Suprapubic skin (tissue), 4 donors: ENCODE measurements around the gene STN1. TPM values are rescaled to one million over a fixed set of nuclear protein-coding genes. Genes with fewer than 3 reads are reported as not detected.
A peak's percentile ranks its signal among the peaks of the same experiment; 100 is the strongest.

Experiments used
- DNase-seq, 2 donors: peaks; one replicate each; pipeline ENCODE4 v3.0.0-alpha.2; 2019; ENCODE audit warnings: low spot score in 2 of 2
- H3K27ac ChIP-seq: fragments of 200-600 bp; sonication (generic); one replicate; pipeline ENCODE4 v1.5.1; 2019
- H3K27me3 ChIP-seq: fragments of 200-600 bp; sonication (generic); one replicate; pipeline ENCODE4 v1.5.1; 2019
- H3K36me3 ChIP-seq: fragments of 200-600 bp; sonication (generic); one replicate; pipeline ENCODE4 v1.5.1; 2019
- H3K4me1 ChIP-seq: fragments of 200-600 bp; sonication (generic); one replicate; pipeline ENCODE4 v1.5.1; 2019
- H3K4me3 ChIP-seq: fragments of 200-600 bp; sonication (generic); one replicate; pipeline ENCODE4 v1.5.1; 2019; ENCODE audit warnings: mild to moderate bottlenecking
- H3K9me3 ChIP-seq: fragments of 200-600 bp; sonication (generic); one replicate; pipeline ENCODE4 v1.5.1; 2019
- EP300 ChIP-seq: sonication (generic); formaldehyde crosslinking; IDR thresholded peaks from one replicate; pipeline ENCODE4 v1.6.1; 2017; ENCODE audit warnings: antibody characterized with exemption
- POLR2A ChIP-seq, 2 donors: fragments of 450-650 bp; IDR thresholded peaks; one replicate each; pipeline ENCODE4 v1.6.1; 2017; ENCODE audit warnings: antibody characterized with exemption in 2 of 2, mild to moderate bottlenecking in 2 of 2, moderate library complexity in 2 of 2
- POLR2AphosphoS5 ChIP-seq, 3 donors: sonication (generic); formaldehyde crosslinking; IDR thresholded peaks; one replicate each; pipeline ENCODE4 v1.6.1; 2017; ENCODE audit warnings: antibody characterized with exemption in 3 of 3
- WGBS: methylation state at CpG from one replicate; pipeline ENCODE4 v1.1.5; 2018; 5-methylcytosine and 5-hydroxymethylcytosine counted together
- total RNA-seq, 4 donors: library from RNA; depleted of rRNA; stranded (reverse); fragments of >200 nt; gene quantifications; one replicate each; pipeline ENCODE4 v1.1.0, GENCODE V29; 2016
- TF ChIP-seq, protein P1 (sequence below), 2 donors: fragments of 200-600 bp in 1 of 2; fragments of 450-650 bp in 1 of 2; sonication (generic) in 1 of 2; IDR thresholded peaks; one replicate each; pipeline ENCODE4 v1.5.1; 2016 to 2019; ENCODE audit warnings: antibody characterized with exemption in 2 of 2, mild to moderate bottlenecking in 1 of 2, moderate library complexity in 1 of 2

STN1 gene
- total RNA-seq, 4 donors from 2014 or later, result 13.8 to 24.8 (median 22.9) TPM

DNA sequence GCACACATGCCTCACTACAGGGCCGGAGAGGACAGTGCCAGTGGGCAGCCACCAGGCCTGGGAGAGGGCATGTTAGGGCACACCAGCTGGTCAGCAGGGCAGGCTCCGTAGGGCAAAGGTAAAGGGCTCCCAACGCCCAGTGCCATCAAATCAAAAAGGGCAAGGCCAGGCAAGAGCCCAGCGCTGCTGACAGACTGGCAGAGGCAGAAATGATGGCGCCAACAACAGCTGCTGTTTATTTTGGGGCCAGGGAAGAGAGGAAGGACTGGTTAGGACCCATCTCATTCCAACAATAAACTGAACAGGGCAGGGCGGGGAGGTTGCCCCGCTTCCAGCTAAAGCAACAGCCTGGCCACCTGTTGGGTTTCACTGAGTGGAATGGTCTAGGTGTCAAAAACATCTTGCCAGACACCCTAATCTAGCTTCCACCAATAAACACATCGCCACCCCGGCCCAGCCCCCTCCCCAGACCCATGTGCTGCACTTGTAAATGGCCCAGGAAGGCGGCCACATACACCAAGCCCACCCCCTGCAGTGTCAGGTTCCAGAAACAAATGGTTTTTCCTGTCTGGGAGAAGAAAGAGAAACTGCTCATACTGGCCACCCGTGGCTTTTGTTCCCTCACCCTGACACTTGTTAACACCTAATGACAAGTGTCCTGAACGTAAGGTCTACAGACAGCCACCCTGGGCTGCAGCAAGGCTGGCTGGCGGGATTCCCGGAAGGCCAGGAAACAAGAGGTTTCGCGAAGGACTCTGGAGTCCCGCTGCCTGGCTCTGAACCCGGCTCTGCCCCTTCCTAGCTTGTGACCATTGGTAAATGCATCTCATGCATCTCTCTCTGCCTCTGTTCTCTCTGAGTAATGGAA, 77.9 kb downstream of the STN1 start:
- peak; percentile 58 to 62 for DNase-seq
- Histone ChIP-seq H3K4me3 (no peak overlapping the region), H3K27ac (no peak overlapping the region), H3K27me3 (no peaks in the 10 kb centered on the region), H3K36me3 (no peaks in the 10 kb centered on the region), H3K4me1 (peaks cover 85% of the 10 kb centered on the region), H3K9me3 (no peaks in the 10 kb centered on the region)
- WGBS, result 45% methylated on average over 16 of the region's 18 CpGs
- TF ChIP-seq, protein P1, sequence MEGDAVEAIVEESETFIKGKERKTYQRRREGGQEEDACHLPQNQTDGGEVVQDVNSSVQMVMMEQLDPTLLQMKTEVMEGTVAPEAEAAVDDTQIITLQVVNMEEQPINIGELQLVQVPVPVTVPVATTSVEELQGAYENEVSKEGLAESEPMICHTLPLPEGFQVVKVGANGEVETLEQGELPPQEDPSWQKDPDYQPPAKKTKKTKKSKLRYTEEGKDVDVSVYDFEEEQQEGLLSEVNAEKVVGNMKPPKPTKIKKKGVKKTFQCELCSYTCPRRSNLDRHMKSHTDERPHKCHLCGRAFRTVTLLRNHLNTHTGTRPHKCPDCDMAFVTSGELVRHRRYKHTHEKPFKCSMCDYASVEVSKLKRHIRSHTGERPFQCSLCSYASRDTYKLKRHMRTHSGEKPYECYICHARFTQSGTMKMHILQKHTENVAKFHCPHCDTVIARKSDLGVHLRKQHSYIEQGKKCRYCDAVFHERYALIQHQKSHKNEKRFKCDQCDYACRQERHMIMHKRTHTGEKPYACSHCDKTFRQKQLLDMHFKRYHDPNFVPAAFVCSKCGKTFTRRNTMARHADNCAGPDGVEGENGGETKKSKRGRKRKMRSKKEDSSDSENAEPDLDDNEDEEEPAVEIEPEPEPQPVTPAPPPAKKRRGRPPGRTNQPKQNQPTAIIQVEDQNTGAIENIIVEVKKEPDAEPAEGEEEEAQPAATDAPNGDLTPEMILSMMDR (IDR thresholded peaks at IDR 0.05), result no peak
- TF ChIP-seq POLR2AphosphoS5 (IDR thresholded peaks at IDR 0.05), result no peak

DNA sequence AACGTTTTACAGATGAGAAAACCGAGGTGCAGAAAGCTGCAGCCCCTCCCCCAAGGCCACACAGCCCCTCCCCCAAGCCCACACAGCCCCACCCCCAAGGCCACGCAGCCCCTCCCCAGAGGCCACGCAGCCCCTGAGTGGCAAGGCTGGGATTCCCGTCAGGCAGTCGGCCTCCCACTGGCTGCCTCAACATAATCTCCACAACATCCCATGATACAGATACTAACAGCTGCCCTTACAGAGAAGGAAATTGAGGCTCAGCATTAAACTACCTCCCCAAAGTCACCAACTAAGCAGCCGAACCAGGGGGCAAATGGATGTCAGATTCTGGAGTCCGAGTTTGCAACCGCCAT, 78.5 kb downstream of the STN1 start:
- no peaks in the 10 kb centered on the region for H3K9me3 ChIP-seq
- H3K27me3 ChIP-seq, result no peaks in the 10 kb centered on the region
- H3K36me3 ChIP-seq, result no peaks in the 10 kb centered on the region
- no peak overlapping the region for H3K4me3 ChIP-seq
- peaks cover 88% of the 10 kb centered on the region for H3K4me1 ChIP-seq
- H3K27ac ChIP-seq, result no peak overlapping the region
- TF ChIP-seq POLR2AphosphoS5 (IDR thresholded peaks at IDR 0.05) (no peak), EP300 (no peak), POLR2A (IDR thresholded peaks at IDR 0.05) (no peak)
- TF ChIP-seq, protein P1 (IDR thresholded peaks at IDR 0.05), result no peak
- WGBS, result 68% methylated on average over 4 of the region's 9 CpGs
- DNase-seq, result peak; percentile 33 to 59

DNA sequence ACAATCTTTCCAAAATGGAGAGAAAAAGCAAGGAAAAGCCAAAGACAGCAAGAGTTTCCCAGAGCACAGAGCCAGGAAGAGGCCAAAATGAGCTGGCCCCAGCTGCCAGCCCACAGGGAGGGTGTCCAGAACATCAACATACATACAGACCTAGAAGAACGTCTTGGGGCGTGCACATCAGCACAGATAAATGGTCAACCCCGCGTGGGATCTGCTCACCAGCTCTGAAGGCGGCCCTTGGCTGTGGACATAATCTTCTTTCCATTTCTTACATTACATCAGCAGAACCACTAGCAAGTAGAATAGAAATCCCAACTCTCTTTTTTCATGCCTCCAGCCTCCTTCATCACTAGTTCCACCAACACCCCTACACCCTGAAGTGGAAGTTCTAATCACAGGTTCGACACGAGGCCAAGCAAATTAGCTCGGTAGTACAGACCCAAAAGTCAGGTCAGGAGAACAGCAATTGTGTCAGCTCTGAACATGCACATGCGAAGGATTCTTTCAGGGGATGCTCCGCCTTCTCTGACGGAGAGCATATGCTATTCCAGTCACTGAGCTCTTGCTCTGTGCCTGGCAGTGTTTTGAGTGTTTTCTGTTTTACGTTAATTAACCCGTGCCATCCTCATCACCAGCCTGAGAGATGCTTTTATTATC, 79.0 kb downstream of the STN1 start:
- Histone ChIP-seq H3K27me3 (no peaks in the 10 kb centered on the region), H3K27ac (no peak overlapping the region), H3K36me3 (no peaks in the 10 kb centered on the region), H3K4me1 (peaks cover 88% of the 10 kb centered on the region), H3K4me3 (no peak overlapping the region), H3K9me3 (no peaks in the 10 kb centered on the region)
- DNase-seq, result peak; percentile 43 to 47
- 51% methylated on average over 13 of the region's 13 CpGs for WGBS
- TF ChIP-seq, protein P1 (IDR thresholded peaks at IDR 0.05), result no peak
- TF ChIP-seq POLR2A (IDR thresholded peaks at IDR 0.05) (no peak), POLR2AphosphoS5 (IDR thresholded peaks at IDR 0.05) (no peak)

DNA sequence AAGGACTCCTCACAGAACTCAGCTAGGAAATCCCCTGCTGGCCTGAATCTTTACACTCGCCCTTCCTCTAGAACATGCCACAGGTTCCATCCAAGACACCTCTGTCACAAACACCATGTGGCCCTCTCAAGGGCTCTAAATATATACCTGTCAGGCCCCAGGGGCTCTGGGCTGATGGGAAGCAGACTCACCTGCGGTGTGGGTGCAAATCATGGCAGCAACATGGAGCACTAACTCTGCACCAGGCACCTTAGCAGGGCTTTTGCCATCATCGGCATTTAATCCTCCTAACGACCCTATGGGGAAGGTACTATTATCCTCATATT, 80.0 kb downstream of the STN1 start:
- TF ChIP-seq, protein P1 (IDR thresholded peaks at IDR 0.05), result no peak
- TF ChIP-seq POLR2AphosphoS5 (IDR thresholded peaks at IDR 0.05) (no peak), EP300 (no peak), POLR2A (IDR thresholded peaks at IDR 0.05) (no peak)
- WGBS, result 65% methylated on average over 2 of the region's 4 CpGs
- Histone ChIP-seq H3K9me3 (no peaks in the 10 kb centered on the region), H3K4me1 (peaks cover 81% of the 10 kb centered on the region), H3K27ac (no peak overlapping the region), H3K27me3 (no peaks in the 10 kb centered on the region), H3K36me3 (no peaks in the 10 kb centered on the region), H3K4me3 (no peak overlapping the region)
- DNase-seq, result peak in 1 of 2 donors; percentile 36

DNA sequence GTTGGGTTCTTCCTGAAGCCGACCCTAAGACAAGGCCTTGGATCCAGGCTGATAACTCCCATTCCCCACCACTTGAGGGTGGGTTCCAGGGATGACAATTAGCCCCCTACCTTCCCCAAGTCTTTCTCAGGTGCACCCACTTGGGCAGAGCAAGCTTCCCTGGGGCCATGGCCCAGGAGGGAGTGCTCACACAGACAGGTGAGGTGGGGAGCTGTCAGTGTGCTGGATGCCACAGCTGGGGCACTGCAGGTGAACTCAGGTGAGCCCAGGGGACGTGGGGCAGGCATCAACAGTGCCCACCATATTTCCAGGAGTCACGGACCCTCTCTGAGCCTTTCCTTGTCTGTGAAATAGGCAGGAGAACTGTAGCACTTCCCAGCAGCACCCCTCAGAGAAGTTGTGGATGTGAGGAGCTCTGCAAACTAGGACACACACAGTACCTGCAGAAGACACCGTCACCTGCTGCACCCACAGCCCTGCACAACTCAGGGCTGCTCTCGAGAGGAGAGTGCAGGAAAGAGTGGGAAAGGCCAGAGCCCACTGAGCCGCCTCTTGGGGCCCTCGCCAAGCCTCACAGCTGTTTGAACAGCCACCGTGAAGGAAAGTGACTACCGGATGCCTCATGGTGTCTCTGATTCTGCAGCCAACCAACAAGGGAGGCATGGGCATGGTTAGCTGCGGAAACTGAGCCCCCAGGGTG, 80.5 kb downstream of the STN1 start:
- no peak overlapping the region for H3K27ac ChIP-seq
- no peaks in the 10 kb centered on the region for H3K27me3 ChIP-seq
- H3K9me3 ChIP-seq, result no peaks in the 10 kb centered on the region
- DNase-seq, result peak; percentile 54 to 55
- H3K4me3 ChIP-seq, result no peak overlapping the region
- 38% methylated on average over 6 of the region's 10 CpGs for WGBS
- no peak for TF ChIP-seq EP300
- TF ChIP-seq POLR2AphosphoS5 (IDR thresholded peaks at IDR 0.05), result no peak
- TF ChIP-seq, protein P1 (IDR thresholded peaks at IDR 0.05), result no peak
- TF ChIP-seq POLR2A (IDR thresholded peaks at IDR 0.05), result no peak
- no peaks in the 10 kb centered on the region for H3K36me3 ChIP-seq
- peaks cover 77% of the 10 kb centered on the region for H3K4me1 ChIP-seq
